T-helper 1 cell (primary cell): ENCODE results near the gene IQSEC3.
"Not testable (repeated sequence)": the region's sequence is repeated elsewhere in the genome, so short reads cannot be mapped to it uniquely, and the experiment has no call there.

Source experiments
- DNase-seq, 5 donors: peaks; one replicate each; pipeline ENCODE4 v3.0.0-alpha.2; 2012 to 2020

IQSEC3 gene

GRCh38 chr12:203462-204260 lies 137.1 kb downstream of the IQSEC3 start:
- no peak for DNase-seq

GRCh38 chr12:204261-204678 lies 137.7 kb downstream of the IQSEC3 start:
- DNase-seq: no peak

GRCh38 chr12:205026-205425 lies 138.5 kb downstream of the IQSEC3 start:
- no peak for DNase-seq

DNA sequence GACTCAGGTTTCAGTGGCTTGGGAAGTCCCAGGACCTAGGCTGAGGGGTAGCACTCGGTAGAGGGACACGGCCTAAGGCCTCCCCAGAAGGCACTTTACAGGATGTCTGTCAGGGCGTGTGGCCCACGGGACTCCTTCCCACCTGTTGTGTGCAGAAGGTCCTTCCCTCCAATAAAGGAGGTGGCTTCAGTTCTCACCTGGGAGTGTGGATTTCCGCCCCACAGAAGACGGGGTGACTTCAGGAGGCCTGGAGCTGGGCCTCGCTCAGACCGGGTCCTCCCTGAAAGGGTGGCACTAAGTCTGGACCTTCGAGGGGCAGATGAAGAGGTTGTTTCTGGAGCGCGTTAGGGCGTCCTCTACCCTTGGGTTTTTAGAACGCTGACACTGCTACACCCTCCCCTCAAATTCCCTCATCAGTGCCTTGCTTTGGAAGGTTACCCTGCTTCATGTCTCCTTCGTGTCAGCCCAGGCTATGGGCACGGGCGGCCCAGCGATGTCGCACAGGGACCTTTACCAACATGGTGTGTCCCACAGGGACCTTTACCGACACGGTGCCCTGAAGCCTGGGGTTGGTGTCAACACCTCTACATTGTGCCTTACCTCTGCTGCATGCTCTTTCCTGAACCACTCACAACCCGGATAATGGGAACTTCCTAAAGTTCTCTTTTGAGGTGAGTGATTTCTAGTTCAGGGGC lies 140.3 kb downstream of the IQSEC3 start:
- DNase-seq: no peak

- DNase-seq: no peak
Observed at GRCh38 chr12:207804-208203, 141.2 kb downstream of the IQSEC3 start.

GRCh38 chr12:208813-209212 lies 142.2 kb downstream of the IQSEC3 start:
- DNase-seq: no peak

GRCh38 chr12:209246-209645 lies 142.7 kb downstream of the IQSEC3 start:
- no peak for DNase-seq

GRCh38 chr12:209851-210250 lies 143.3 kb downstream of the IQSEC3 start:
- no peak for DNase-seq

DNA sequence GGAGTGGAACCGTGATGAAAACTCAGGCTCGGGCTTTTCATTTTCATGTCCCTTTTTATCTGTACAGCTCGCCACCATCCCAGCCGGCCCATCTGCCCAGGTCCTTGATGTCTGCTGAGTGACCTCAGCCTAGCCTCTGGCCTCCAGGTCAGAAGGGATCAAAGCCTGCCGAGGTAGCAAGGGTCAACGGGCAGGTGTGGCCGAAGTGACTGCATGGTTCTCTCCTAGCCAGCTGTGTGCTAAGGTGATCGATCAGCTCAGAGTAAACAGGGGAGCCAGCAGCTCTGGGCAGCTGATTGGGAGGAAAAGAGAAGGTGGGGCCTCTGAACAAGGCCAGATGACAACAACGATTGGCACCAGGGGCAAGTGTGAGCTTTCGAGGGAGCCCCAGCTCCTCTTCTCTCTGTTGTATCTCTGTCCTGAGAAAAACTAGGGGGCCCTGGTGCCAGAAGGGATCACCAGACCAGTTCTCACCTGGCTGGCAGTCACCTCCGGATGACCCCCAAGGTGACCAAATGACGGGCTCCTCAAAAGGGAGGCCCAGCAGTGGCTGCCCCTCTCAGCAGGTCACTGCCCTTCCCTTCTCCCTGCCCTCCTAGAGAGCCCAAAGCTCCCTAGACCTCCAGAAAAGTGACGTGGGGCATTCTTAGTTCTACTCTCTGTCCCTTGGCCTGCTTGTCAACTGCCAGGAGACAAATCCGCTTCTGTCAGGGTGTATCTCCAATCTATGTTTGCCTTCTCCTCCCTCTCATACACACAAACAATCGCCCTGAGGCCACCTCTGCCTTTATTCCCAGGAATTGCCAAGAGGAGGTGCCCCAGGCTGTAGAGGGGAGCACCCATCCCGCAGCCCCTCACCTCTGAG lies 143.9 kb downstream of the IQSEC3 start:
- DNase-seq: no peak

DNA sequence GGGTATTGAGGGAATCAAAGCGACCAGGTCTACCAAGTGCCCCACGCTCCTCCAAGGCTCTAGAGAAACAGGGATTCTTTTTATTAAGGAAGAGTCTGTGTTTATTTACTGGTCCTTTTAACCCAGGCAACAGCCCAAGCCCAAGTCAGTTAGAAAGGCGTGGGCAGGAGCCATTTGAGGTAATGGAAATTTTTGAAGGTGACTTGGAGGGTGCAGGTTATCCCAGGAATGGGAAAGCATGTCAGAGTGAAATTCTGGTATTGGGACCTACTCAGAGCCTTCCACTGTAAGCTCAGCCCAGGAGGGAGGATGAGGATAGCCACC lies 144.5 kb downstream of the IQSEC3 start:
- DNase-seq: no peak

GRCh38 chr12:211639-212414 lies 145.3 kb downstream of the IQSEC3 start:
- no peak for DNase-seq

DNA sequence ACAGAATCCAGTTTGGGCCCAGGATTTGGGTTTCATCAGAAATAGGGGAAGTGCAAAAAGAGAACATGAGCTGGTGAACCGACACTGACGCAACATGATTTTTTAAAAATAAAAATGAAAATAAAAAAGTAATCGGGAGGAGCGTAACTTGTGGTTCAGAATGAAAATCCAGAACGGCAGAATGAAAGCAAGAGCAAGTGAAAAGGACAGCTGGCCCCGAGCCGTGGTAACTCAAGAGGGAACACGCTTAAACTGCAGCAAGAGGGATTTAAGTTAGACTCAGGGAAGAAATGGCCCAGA lies 145.8 kb downstream of the IQSEC3 start:
- DNase-seq: no peak

GRCh38 chr12:212715-213526 lies 146.4 kb downstream of the IQSEC3 start:
- DNase-seq: no peak

DNA sequence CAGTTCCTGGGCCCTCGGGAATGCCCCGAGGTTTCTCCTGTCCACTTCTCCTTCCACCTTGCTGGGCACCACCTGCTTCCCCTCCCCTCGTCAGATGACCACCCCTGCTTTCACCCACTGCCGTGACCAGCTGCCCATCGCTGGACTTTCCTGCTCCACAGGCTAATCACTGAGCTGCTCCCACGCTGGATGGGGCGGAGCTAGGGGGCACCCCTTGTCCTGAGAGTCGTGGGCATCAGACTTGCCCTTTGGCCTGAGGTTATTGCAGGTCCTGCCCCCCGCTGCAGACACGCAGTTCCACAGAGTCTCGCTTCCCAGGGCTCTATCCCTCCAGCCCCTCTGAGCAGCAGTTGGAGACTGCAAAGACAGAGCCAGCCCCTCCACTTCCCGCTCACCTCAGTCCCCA lies 147.0 kb downstream of the IQSEC3 start:
- no peak for DNase-seq

- no peak for DNase-seq
Observed at GRCh38 chr12:214003-214741, 147.6 kb downstream of the IQSEC3 start, which contains the start of gene SLC6A12. TSS of gene SLC6A12 (minus strand) at chr12:214157. CDS start at chr12:209986, 4,171 bp downstream.

DNA sequence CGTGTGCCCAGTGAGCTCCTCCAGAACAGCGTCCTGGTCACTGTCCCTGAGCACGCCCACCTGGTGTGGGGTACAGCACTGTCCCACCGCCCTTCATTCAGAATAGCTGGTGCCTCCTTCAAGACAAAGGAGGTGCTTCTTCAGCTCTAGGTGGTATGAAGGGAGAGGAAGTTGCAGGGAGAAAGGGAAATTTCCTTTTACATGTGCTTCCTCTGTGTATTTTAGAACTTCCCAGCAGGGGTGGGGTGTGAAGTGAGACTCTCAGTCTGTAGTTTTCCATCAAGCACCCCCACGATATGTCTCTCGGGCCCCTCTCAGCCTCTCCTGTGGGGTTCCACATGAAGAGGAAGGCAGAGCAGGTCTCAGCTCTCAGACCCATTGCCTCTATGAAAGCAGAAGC lies 148.5 kb downstream of the IQSEC3 start:
- DNase-seq: no peak

DNA sequence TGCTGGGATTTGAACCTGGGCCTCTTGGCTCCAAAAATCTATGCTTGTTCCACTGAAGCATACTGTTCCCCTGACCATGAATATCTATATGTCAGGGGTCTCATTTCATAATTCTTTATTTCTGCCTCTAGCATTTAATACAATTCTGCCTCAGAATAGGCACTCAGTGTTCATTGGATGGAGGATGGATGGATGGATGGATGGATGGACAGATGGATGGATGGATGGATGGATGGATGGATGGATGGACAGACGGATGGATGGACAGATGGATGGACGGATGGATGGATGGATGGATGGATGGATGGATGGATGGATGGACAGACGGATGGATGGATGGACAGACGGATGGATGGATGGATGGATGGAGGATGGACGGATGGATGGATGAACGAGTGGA lies 150.5 kb downstream of the IQSEC3 start:
- DNase-seq: not testable (repeated sequence)

GRCh38 chr12:218221-218620 lies 151.7 kb downstream of the IQSEC3 start:
- DNase-seq: no peak

DNA sequence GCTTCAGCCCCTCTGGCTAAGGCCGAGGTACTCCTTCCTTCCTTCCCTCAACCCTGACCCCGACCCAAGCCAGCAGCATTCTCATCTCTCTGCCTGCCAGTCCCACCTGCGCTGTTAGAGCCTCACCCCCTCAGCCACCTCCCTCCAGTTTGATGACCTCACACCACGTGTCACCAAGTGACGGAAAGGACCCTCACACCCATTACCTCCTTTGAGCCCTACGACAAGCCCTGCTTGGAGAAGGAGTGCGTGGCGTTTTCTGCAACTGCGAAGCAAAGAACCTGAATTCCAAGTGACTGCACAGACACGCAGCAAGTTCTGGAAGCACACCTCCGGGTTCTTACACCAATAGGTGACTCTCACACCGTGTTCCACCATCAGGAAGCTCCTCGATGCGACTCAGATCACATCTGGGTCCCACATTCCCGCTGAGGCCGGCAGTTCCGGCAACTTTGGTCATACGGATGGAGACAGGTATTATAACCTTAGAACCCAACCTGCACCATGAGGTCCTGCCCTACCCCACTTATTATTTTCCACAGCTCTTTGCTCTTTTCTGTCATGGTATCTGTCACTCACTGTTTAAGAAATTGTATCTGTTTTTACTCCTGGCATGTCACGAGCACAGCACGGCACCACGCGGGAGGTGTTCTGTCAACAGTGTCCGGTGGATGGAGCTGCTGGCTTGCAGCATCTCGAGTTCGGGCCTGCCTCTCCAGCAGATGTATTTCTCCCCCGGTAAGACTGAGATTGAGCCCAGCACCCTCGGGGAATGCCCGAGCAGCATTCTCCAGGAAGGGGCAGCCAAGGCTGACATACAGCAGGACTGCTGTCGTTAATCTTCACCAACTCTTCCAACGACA lies 152.4 kb downstream of the IQSEC3 start:
- no peak for DNase-seq

DNA sequence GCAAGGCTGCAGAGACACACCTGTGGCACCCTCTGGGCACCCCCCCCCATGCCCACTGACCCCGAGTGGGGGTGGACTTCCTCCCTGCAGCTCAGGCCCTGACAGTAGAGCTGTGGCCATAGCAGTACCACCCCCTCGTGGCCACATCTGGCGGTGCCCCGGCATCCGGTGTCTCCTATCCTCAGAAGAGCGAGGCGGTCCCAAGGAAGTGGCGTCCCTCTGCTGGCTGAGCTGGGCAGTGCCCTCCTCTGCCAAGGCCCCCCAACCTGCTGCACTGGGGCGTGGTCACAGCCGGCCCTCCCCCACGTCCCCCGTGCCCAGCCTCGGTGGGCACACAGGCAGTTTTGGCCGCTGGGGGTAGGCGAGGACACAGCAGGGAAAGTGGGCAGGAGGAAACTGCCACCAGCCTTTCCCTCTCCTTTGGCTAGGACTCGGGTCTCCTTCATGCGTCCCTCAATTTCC lies 153.4 kb downstream of the IQSEC3 start:
- peak in 3 of 5 donors; percentile 8 to 66 (median 13) for DNase-seq
